NCI-H345 treated with DMSO at 0.1 percent for 48 hours (cell line): ENCODE data around the gene ERCC6L.
A peak's percentile ranks its signal among the peaks of the same experiment; 100 is the strongest.

ENCODE experiments used
- DNase-seq: peaks from one replicate; lab custom pipeline; 2025; ENCODE audit not compliant: unreplicated experiment; lab: John Stamatoyannopoulos, UW

ERCC6L gene, protein sequence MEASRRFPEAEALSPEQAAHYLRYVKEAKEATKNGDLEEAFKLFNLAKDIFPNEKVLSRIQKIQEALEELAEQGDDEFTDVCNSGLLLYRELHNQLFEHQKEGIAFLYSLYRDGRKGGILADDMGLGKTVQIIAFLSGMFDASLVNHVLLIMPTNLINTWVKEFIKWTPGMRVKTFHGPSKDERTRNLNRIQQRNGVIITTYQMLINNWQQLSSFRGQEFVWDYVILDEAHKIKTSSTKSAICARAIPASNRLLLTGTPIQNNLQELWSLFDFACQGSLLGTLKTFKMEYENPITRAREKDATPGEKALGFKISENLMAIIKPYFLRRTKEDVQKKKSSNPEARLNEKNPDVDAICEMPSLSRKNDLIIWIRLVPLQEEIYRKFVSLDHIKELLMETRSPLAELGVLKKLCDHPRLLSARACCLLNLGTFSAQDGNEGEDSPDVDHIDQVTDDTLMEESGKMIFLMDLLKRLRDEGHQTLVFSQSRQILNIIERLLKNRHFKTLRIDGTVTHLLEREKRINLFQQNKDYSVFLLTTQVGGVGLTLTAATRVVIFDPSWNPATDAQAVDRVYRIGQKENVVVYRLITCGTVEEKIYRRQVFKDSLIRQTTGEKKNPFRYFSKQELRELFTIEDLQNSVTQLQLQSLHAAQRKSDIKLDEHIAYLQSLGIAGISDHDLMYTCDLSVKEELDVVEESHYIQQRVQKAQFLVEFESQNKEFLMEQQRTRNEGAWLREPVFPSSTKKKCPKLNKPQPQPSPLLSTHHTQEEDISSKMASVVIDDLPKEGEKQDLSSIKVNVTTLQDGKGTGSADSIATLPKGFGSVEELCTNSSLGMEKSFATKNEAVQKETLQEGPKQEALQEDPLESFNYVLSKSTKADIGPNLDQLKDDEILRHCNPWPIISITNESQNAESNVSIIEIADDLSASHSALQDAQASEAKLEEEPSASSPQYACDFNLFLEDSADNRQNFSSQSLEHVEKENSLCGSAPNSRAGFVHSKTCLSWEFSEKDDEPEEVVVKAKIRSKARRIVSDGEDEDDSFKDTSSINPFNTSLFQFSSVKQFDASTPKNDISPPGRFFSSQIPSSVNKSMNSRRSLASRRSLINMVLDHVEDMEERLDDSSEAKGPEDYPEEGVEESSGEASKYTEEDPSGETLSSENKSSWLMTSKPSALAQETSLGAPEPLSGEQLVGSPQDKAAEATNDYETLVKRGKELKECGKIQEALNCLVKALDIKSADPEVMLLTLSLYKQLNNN

GRCh38 chrX:72238721-72239475, at the start of gene ERCC6L:
Gene ERCC6L (minus strand): TSS chrX:72239027. CDS start chrX:72238911, 116 bp downstream.
- DNase-seq, result peak; percentile 69

DNA sequence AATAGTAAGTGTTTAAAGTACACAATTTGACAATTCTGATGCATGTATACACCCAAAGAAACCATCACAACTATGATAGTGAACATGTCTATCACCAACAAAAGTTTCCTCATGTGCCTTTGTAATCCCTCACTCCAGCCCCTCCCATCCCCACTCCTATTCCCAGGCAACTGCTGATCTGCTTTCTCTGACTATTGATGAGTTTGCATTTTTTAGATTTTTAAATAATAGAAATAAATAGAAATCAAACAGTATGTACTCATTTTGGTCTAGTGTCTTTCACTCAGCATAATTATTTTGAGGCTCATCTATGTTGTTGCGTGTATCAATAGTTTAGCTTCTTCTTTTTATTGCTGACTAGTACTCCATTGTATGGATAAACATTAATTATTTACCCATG, 43.5 kb upstream of the ERCC6L start:
- DNase-seq, result no peak

GRCh38 chrX:72280321-72280845, 41.6 kb upstream of the ERCC6L start:
- DNase-seq, result no peak

DNA sequence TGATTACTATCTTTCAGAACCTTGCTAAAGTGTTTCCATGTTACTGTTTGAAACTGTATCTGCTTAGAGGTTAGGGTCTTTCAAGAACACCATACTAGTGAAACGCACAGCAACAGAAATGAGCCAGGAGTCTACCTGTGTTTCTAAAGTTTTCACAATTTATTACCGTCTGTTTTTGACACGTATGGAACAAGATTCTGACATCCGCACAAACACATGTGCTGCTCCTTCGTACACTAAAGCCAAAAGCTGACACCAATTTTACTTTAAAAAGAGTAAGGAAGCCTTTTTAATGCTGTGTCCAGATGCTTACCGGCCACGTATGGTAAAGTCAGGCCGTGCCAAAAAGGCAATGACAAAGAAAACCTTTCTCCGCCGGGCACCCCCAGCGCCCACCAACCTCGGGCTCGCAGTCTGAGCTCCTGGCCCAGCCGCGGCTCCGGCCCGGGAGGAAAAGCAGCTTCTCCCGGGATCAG, 37.7 kb upstream of the ERCC6L start:
- DNase-seq, result no peak

DNA sequence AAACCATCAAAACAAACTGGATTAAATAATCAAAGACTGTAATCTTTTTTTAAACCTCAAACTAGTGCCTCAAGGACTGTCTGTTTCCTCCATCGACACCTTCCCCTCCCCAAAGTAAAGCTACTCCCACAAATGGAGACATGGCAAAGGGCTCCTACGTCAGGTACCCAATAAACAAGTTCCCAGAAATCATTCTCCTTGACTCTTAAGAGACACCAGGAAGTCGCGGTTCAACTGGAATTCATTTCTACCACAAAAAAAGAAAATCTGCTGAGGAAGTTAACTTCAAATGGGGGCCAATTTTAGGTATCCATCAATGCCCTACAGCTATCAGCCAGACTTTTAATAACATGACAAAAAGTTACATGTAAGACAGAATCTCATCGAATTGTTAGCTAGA, 35.7 kb upstream of the ERCC6L start:
- no peak for DNase-seq

DNA sequence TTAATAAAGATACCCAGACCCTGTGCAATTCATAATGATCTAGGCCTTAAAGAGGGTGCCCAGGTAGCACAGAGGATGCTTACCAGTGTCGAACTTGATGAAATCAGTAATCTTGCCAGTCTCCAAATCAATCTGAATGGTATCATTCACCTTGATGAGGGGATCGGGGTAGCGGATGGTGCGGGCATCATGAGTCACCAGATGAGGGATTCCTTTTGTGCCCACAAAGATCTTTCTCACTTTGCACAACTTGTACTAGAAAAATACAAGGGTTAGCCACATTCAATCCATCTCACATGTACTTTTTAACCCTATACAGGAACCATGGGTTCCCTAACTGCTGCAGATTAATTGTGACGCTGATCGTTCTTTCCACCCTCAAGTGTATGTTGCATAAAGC, 34.9 kb upstream of the ERCC6L start:
- DNase-seq, result no peak

GRCh38 chrX:72272868-72273267, 34.0 kb upstream of the ERCC6L start:
- no peak for DNase-seq

DNA sequence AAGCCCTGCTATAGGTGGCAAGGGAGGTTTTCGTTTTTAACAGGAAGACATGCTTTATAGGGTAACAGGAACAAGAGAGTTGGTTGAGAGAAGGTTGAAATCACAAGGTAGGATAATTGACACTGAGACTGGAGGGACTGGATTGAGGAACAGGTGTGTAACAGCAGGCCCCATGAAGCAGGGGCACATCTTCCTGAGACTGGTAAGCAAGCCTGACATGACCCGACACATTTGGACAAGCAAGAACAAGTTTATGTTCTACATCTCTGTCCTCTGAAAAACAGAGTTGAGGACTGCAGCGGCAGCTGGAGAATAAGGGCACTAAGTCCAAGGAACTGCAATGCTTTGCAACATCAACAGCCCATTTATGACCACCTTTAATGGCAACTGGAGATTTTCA, 33.0 kb upstream of the ERCC6L start:
- DNase-seq, result no peak

DNA sequence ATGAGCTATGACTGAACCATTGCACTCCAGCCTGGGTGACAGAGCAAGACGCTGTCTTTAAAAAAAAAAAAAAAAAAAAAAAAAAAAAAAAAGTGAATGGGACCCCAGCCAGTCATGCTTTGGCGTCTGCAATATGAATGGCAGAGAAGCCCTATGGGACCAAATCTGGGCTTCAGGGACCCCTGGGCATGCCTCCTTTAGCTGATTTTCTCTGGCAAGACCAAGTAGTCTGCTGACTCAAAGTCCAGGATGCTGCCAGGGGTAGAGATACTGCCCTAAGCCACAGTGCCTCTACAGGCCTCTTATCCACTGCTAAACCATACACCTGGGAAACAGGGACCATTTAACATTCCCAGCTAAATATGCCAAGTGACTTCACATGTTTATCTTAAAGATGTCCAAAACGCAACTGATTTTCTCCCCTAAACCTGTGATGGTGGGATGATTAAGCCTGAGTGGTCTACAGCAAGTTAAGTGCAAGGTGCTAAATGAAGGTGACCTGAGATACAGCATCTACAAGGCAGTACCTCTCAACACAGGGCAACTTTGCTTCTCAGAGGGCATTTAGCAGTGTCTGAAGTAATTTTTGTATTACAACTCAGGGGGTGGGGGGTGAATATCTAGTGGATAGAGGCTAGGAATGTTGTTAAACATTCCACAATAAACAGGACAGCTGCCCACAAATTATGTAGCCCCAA, 32.4 kb upstream of the ERCC6L start:
- no peak for DNase-seq

DNA sequence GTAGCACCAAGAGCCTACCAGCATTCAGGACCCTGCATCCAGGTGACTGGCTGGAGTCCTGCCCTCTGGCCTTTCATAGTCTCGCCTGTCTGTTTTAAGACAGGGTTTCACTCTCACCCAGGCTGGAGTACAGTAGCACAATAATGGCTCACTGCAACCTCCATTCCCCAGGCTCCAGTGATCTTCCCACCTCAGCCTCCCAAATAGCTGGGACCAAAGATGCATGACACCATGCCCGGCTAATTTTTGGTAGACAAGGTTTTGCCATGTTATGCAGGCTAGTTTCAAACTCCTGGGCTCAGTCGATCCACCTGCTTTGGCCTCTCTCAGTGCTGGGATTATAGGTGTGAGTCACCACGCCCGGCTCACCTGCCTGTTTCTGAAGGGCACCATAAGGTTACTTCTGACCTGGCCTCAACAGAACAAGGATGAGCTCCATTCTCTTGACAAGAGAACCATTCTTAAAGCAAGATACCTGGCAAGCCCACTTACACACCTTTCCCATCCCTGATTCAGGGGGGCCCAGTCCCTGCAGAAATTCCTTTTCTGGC, 31.6 kb upstream of the ERCC6L start:
- DNase-seq, result no peak

DNA sequence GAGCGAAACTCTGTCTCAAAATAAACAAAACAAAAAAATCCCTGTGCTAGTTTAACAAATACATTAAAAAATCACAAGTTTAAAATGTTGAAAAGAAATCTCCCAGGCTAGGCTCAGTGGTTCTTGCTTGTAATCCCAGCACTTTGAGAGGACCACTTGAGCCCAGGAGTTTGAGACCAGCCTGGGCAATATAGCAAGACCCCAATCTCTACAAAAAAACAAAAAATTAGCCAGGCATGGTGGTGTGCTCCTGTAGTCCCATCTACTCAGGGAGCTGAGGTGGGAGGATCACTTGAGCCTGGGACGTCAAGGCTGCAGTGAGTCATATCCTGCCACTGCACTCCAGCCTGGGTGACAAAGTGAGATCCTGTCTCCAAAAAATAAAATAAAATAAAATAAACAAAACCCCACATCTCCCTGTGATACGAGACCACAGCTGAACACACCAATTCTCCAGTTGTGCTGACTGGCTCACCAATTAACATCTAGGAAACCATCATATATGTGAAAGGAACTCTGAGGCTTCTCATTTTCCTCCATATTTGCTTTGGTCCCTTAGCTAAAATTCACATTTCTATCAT, 30.9 kb upstream of the ERCC6L start:
- no peak for DNase-seq

DNA sequence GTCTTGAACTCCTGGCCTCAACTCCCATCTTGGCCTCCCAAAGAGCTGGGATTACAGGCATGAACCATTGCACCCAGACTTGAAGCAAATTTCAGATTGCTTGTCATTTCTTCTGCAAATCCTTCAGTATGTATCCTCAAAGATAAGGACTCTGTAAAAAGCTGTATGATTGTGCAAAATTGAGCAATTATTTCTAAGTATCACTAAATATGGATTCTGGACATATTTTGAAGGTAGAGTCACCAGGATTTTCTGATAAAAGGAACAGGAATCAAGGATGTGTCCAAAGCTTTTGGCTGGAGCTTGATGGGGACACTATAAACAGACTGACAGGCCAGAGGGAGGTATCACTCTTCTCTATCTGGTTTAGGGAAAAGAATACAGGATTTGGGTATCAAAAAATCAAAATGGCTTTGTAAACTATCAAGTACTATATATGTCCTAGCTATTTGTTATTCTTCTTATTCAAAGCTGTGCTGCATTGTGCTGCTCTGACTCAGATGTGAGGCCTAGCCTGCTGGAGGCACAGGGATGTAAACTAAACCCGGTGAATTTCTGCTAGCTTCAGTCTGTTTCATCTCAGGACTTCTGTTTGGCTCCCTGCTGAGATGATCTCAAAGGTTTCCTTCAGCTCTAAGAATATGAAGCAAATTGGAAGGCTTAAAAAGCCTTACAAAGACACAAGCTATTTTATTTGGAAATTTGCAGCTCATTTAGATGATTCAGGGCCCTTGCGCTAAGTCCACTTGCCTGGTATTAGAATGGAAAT, 30.0 kb upstream of the ERCC6L start:
- DNase-seq, result no peak

DNA sequence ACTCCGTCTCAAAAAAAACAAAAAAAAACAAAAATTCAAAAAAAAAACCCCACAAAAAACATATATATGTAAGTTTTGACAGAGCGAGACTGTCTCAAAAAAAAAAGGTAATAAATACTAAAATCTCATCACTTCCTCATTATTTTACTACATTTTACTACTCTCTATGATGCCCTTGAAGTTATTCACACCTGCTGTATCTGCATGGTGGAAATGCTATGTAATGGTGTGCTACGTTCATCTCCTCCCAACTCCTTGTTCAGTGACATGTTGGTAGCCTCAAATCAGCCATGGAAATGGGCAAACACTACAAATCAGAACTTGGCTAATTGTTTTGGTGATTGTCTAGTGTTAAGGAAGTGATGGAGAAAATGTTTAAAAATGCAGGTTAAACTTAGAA, 26.4 kb upstream of the ERCC6L start:
- DNase-seq, result no peak

GRCh38 chrX:72262077-72262476, 23.2 kb upstream of the ERCC6L start:
- DNase-seq, result peak; percentile 76

DNA sequence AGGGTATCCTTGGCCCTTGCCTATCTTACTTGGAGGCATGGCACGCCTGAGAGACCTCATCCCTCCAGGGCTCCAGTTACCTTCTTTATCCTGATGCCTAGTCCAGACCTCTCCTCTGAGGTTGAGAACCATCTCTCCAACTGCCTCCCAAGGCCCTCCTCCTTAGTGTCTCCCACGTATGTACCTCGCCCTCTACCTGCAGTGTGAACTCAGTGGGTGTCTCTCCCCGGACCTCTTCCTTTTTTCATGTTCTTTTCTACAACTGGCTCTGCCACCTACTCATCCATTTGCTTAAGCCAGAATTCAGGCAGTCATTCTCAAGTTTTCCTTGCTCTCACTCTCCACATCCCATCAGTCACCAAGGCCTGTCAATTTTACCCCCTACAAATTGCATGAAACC, 21.6 kb upstream of the ERCC6L start:
- no peak for DNase-seq

GRCh38 chrX:72258174-72258573, 19.3 kb upstream of the ERCC6L start:
- no peak for DNase-seq

GRCh38 chrX:72255864-72256263, 17.0 kb upstream of the ERCC6L start:
- DNase-seq, result no peak

GRCh38 chrX:72255445-72255844, 16.6 kb upstream of the ERCC6L start:
- DNase-seq, result peak; percentile 69
